HG03060 (cell line): ENCODE data around the gene PLCB4.

Experiments
- ATAC-seq: cut with Tn5 transposase; IDR thresholded peaks from one replicate; pipeline ENCODE4 v1.9.1; 2021; ENCODE audit warnings: low read depth, moderate number of reproducible peaks; ENCODE audit not compliant: unreplicated experiment

The PLCB4 gene

DNA sequence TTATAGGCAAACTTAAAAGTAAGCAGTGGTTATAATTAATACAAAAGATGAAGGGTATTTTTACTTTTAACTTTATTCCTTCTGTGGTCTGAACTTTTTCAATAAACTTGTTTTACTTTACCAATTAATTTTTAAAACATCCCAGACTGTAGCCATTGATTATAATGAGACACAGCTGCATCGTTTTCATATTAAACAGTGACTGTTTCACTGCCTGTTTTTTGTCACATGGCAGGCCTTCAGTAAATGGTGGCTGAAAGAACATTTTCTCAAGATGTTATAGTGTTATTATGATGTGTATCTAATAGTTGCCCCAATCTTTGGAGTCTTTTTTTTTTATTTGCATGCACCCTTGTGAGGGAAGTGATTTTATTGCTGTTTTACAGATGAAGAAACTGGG, 95.1 kb downstream of the PLCB4 start:
- ATAC-seq: no peak

DNA sequence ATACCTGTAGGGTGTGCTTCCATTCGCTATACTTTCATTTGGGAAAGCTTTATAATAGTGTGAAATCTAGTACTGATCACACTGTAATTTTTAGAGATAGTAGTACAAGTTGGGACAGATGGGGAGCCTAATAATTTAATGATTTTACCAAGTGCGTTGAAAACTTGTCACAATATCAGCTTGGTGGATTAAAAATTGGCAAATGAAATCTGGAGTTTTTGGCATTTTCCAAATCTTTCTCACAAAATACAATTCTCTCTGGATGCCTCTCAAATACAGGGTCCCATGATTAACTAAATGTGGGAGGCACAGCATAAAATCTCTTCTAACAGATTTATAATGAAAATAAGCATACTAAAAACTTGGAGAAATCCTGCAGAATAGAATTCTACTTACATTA, 96.4 kb downstream of the PLCB4 start:
- no peak for ATAC-seq

GRCh38 chr20:9166153-9166780, 97.4 kb downstream of the PLCB4 start:
- ATAC-seq: no peak

DNA sequence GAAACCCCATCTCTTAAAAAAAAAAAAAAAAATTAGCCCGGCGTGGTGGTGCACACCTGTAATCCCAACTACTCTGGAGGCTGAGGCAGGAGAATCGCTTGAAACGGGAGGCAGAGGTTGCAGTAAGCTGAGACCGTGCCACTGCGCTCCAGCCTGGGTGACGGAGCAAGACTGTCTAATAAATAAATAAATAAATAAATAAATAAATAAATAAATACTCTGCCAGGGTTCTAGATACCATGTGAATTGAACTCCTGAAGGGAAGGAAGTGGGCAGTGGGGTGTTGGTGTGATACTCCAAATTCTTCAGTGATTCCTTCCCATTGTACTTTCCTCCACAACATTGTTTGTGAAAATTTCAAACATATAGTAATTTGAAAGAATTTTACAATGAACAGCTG, 100.5 kb downstream of the PLCB4 start:
- ATAC-seq: no peak

GRCh38 chr20:9172851-9173250, 104.0 kb downstream of the PLCB4 start:
- no peak for ATAC-seq

- no peak for ATAC-seq
Measured at GRCh38 chr20:9177278-9177677, 108.4 kb downstream of the PLCB4 start.

- ATAC-seq: no peak
Measured at GRCh38 chr20:9179193-9179802, 110.4 kb downstream of the PLCB4 start.

DNA sequence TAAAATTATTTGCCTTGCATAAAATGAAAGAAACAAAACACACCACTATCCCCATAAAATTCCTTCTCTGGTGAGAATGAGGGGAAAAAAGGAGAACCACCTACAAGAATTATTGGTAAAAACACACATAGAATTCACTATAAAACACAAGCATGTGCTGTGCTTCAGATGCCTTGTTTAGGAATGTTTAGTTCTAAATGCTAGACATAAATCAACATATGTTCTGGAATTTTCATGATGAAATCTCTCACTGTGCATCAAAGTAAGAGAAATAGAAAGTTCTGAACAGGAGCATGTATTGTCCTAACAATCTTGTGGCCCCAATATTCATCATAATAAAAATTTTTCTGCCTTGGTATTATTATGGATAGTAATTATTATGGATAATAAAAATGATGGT, 111.0 kb downstream of the PLCB4 start:
- ATAC-seq: no peak

DNA sequence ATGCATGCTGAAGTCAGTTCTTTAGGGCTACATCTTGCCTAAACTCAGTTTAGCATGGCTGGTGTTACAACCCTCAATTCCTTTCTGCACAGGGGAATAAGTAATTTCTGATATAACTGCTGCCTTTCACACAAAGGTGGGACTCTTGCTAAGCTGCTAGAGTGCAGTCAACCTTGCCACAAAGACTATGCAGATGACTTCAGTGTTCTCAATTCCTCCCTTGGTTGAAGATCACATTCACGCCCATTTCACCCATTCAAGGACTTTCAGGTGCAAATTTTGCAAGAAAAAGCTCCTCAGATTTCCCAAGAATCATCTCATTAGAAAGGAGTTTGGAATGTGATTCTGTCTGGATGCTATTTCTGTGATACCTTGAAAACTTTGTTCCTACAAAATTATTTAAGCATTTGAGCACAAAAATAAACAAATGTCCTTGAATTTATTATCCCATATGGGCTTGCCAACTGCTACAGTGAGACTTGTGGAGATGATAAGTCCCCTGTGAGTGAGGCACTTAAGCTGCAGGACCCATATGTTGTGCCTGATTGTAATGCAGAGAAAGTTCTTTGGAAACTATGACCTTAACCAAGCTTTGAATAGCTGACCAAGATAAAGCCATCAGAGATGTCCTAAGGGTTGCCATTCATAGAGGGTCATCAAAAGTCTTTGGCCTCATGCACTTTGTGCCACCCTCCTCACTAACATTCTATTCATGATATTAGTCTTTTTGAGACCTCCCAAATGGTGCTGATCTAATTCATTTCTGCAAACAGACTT, 111.8 kb downstream of the PLCB4 start:
- no peak for ATAC-seq

- no peak for ATAC-seq
Measured at GRCh38 chr20:9185511-9185910, 116.6 kb downstream of the PLCB4 start.

DNA sequence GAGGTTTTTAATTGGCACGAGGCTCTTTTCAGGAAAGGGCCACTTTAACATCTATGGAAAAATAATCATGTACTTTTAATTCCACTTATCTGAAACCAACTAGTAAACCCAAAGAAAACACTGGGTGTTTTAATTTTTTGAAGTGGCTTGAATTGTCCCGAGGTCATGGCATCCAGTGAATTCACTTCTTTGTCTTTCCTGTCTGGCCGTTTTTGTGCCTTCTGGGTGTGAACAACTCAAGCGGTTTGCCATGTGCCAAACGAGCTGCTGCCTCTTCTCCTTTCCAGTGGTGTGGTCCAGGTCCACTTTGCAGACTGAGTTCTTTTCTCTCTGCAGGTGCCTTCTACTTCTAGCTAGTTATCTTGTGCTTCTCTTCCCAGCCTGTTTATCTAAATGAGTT, 117.5 kb downstream of the PLCB4 start:
- no peak for ATAC-seq

GRCh38 chr20:9195031-9195430, 126.1 kb downstream of the PLCB4 start:
- no peak for ATAC-seq

GRCh38 chr20:9196110-9196509, 127.2 kb downstream of the PLCB4 start:
- ATAC-seq: no peak

- no peak for ATAC-seq
Measured at GRCh38 chr20:9198460-9198859, 129.6 kb downstream of the PLCB4 start.

GRCh38 chr20:9200196-9200595, 131.3 kb downstream of the PLCB4 start:
- ATAC-seq: no peak

DNA sequence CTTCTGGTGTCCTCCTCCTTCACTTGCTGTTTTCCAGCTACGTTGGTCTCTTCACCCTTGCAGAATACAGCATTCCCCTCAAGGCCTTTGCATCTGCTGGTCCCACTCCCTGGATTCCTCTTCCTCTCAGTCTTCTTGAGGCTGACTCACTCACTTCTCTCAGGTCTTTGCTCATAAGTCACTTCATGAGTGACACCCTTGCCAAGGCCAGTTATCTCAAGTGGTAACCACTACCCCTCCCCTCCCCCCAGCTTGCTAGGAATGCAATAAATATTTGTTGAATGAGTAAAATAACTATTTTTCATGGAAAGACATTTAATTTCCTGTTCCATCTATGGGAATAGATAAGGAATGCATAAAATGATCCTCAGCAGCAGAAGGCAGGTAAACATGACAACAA, 131.7 kb downstream of the PLCB4 start:
- ATAC-seq: no peak

- ATAC-seq: no peak
Measured at GRCh38 chr20:9202420-9203080, 133.7 kb downstream of the PLCB4 start.

DNA sequence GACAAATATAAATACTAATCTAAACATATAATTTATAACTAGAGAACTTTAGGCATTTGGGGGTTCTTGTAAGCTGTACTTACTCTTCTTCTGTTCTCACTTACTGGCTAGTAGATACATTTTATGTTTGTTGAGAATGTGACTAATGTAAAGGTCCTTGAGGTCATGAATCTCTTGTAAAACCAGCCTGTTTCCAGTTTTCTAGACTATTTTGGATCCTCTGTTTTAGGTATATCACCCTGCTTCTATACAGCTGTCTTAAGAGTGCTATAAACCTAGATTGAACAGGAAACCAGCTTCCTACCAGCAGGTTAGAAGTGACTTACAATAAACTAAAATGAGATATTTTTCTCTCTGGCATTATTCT, 134.2 kb downstream of the PLCB4 start:
- ATAC-seq: no peak

DNA sequence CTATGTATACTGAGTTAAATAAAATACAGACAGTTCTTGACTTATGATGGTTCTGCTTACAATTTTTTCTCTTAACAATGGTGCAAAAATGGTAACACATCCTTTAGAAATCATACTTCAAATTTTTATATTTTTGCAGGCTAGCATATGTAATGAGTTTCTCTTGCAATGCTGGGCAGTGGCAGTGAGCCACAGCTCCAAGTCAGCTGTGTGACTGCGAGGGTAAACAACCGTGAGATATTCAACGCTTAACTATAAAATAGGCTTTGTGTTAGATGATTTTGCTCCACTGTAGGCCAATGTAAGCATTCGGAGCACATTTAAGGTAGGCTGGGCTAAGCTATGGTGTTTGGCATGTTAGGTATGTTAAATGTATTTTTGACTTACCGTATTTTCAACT, 136.1 kb downstream of the PLCB4 start:
- ATAC-seq: no peak

DNA sequence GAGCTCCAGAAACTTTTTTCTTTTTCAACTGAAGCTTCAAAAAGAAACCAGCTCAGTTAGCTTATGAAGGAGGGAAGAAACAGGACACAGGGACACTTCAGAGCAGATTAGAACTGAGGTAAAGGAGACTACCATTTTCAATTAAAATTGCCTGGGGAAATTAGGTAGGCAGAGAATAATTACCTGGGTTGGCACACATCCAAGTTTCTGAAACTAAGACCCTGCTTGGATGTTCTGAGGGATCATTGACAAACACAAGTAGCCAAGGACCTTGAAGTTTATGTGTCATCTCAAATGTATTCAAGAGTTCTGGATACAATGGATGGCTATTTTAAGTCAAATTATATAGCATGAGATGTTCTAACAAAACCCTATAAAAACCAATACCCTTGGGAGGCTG, 137.6 kb downstream of the PLCB4 start:
- no peak for ATAC-seq

- ATAC-seq: no peak
Measured at GRCh38 chr20:9207253-9207652, 138.4 kb downstream of the PLCB4 start.
